HFFc6 (cell line): ENCODE data around the gene GALC. TPM values are rescaled to one million over a fixed set of nuclear protein-coding genes. Genes with fewer than 3 reads are reported as not detected.

Experiments
- DNase-seq: peaks from one replicate; pipeline ENCODE4 v3.0.0-alpha.2; 2018
- H3K27ac Mint-ChIP-seq: 2 replicates; pipeline ENCODE4 v1.8.0; 2020; ENCODE audit warnings: mild to moderate bottlenecking, mixed read lengths
- H3K27me3 Mint-ChIP-seq: 2 replicates; pipeline ENCODE4 v1.8.0; 2021; ENCODE audit warnings: mild to moderate bottlenecking, moderate library complexity, mixed read lengths; ENCODE audit not compliant: insufficient read depth
- H3K36me3 Mint-ChIP-seq: 2 replicates; pipeline ENCODE4 v1.8.0; 2021; ENCODE audit warnings: low read depth, mixed read lengths
- H3K4me1 Mint-ChIP-seq: 2 replicates; pipeline ENCODE4 v1.8.0; 2020; ENCODE audit warnings: low read depth, mixed read lengths
- H3K4me3 Mint-ChIP-seq: 2 replicates; pipeline ENCODE4 v1.8.0; 2020; ENCODE audit warnings: mild to moderate bottlenecking, moderate library complexity, mixed read lengths
- H3K9me3 Mint-ChIP-seq: 2 replicates; pipeline ENCODE4 v1.8.0; 2020; ENCODE audit warnings: mild to moderate bottlenecking, mixed read lengths
- CTCF ChIP-seq: fragments of 200-600 bp; sonication (generic); IDR thresholded peaks from 2 replicates; pipeline ENCODE4 v1.5.0; 2021; ENCODE audit warnings: antibody characterized with exemption, mild to moderate bottlenecking
- total RNA-seq, 6 experiments: library from RNA; stranded (reverse); fragmentation: NEBNext Ultra II Directional; extraction: Animal tissue kit (Norgen Biotek cat#: 25700); gene quantifications; 2 replicates in 1 of 6; 3 replicates in 5 of 6; pipeline ENCODE4 v1.2.3, GENCODE V29; 2021

Gene GALC
- total RNA-seq, 6 experiments from 2014 or later: 9.3 to 11.8 (median 10.8) TPM

- DNase-seq: no peak
- Mint-ChIP-seq H3K27me3 (no peaks in the 10 kb centered on the region), H3K4me3 (peak overlapping the region; percentile 88), H3K9me3 (no peaks in the 10 kb centered on the region), H3K36me3 (no peaks in the 10 kb centered on the region), H3K27ac (peak overlapping the region; percentile 74), H3K4me1 (peaks cover 22% of the 10 kb centered on the region)
- no peak for TF ChIP-seq CTCF
These were observed 650 bp downstream of the GALC start for GRCh38 chr14:87992346-87992717.

- Mint-ChIP-seq H3K36me3 (no peaks in the 10 kb centered on the region), H3K9me3 (no peaks in the 10 kb centered on the region), H3K27me3 (no peaks in the 10 kb centered on the region), H3K27ac (no peak overlapping the region), H3K4me1 (peaks cover 15% of the 10 kb centered on the region), H3K4me3 (no peak overlapping the region)
- no peak for DNase-seq
- TF ChIP-seq CTCF: no peak
These were observed 2.3 kb downstream of the GALC start for GRCh38 chr14:87990682-87991081.

DNA sequence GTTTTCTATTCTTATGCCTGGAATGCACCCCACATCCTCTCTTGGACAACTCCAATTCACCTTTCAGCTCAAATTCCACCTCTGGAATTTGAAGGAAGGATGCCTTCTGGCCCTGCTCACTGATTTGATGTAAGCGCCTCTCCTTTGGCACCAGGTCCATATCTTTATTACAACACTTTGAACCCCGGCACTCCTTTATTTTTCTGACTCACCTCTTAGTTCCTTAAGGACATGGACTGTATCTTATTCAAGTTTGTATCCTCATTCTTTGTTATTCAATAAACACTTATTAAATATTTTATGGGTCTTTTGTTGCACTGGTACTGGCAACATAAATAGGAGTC, 3.1 kb downstream of the GALC start:
- TF ChIP-seq CTCF: no peak
- no peaks in the 10 kb centered on the region for H3K9me3 Mint-ChIP-seq
- H3K27ac Mint-ChIP-seq: no peak overlapping the region
- DNase-seq: no peak
- peaks cover 11% of the 10 kb centered on the region for H3K4me1 Mint-ChIP-seq
- H3K4me3 Mint-ChIP-seq: no peak overlapping the region
- H3K36me3 Mint-ChIP-seq: no peaks in the 10 kb centered on the region
- H3K27me3 Mint-ChIP-seq: no peaks in the 10 kb centered on the region

DNA sequence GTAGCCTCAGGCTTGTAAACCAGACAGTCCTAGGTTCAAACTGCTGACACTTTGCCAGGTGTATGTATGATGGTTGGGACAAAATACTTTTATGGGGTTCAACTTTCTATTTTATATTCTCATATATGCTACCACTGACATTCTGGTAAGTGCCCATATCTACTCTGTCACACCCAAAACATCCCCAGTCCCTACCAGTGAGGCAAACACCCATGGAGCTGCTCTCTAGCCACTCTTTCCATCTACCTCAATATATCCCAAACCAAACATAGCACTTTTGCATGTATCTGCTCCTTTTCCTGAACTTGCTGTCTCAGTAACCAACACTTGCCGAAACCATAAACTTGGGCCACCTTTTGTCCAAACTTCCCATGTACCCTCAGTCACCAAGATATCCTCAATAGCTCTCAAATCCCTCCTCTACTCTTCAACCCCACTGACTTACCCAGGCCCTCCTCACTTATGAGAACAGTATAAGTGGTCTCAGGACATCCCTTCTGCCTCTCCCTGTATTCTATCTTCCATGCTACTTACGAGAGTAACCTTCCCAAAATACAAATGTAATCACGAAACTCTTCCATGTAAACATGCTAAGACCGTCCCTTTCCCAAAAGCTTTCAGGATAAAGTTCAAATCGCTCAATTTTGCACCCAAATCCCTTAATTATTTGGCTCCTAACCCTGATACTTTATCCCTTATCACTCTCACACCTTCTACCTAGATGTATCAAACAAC, 3.6 kb downstream of the GALC start:
- no peaks in the 10 kb centered on the region for H3K9me3 Mint-ChIP-seq
- no peak overlapping the region for H3K4me3 Mint-ChIP-seq
- no peak for DNase-seq
- H3K4me1 Mint-ChIP-seq: peaks cover 11% of the 10 kb centered on the region
- TF ChIP-seq CTCF: no peak
- H3K27me3 Mint-ChIP-seq: no peaks in the 10 kb centered on the region
- H3K27ac Mint-ChIP-seq: no peak overlapping the region
- no peaks in the 10 kb centered on the region for H3K36me3 Mint-ChIP-seq

GRCh38 chr14:87979689-87980088, 13.3 kb downstream of the GALC start:
- Mint-ChIP-seq H3K36me3 (no peaks in the 10 kb centered on the region), H3K27ac (no peak overlapping the region), H3K4me1 (peaks cover 6% of the 10 kb centered on the region; the same call in 1 of the 2 replicates), H3K27me3 (peaks cover 2% of the 10 kb centered on the region; the same call in 1 of the 2 replicates), H3K9me3 (no peaks in the 10 kb centered on the region), H3K4me3 (no peak overlapping the region)
- DNase-seq: no peak
- no peak for TF ChIP-seq CTCF

DNA sequence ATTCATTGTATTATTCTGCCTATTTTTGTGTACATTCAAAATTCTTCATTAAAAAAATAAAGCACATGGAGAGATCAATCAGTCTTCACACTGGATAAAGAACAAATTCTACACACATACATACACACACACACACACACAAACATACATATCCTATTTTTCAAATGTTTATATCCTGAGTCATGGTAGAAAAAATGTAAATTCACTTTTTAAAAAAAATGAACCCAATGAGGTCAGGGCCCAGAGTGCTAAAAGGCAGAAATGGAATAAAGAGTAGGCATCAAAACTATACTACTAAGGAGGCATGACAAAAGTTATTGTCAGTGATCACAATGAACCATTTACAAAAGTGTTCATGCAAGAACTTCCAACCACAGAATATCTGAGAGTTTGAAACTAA, 17.3 kb downstream of the GALC start:
- H3K4me1 Mint-ChIP-seq: peaks cover 6% of the 10 kb centered on the region; the same call in 1 of the 2 replicates
- H3K9me3 Mint-ChIP-seq: no peaks in the 10 kb centered on the region
- H3K36me3 Mint-ChIP-seq: no peaks in the 10 kb centered on the region
- H3K27me3 Mint-ChIP-seq: peaks cover 2% of the 10 kb centered on the region; the same call in 1 of the 2 replicates
- H3K4me3 Mint-ChIP-seq: no peak overlapping the region
- TF ChIP-seq CTCF: no peak
- no peak overlapping the region for H3K27ac Mint-ChIP-seq
- DNase-seq: no peak
